PFSK-1 (cell line): ENCODE results near the gene KCNK17.

ENCODE experiments used
- FOXP2 ChIP-seq: optimal IDR thresholded peaks from 2 replicates; pipeline ENCODE3; 2011; ENCODE audit warnings: borderline replicate concordance, control low read depth, inconsistent platforms; ENCODE audit not compliant: insufficient read depth; ENCODE audit errors: extremely low read length, extremely low read depth
- POLR2AphosphoS5 ChIP-seq: IDR thresholded peaks from 2 replicates; pipeline ENCODE4 v1.6.1; 2012; ENCODE audit warnings: low read depth, mild to moderate bottlenecking, control low read depth, low read length, moderate library complexity
- SIN3A ChIP-seq: IDR thresholded peaks from 2 replicates; pipeline ENCODE4 v1.6.1; 2012; ENCODE audit warnings: mild to moderate bottlenecking, low read length, moderate library complexity, borderline replicate concordance; ENCODE audit not compliant: insufficient read depth
- TAF1 ChIP-seq: IDR thresholded peaks from 2 replicates; pipeline ENCODE4 v1.6.1; 2012; ENCODE audit warnings: low read length, control low read depth, borderline replicate concordance; ENCODE audit not compliant: insufficient read depth
- TF ChIP-seq, protein P1 (sequence below), 2 experiments: IDR thresholded peaks; 2 replicates each; pipeline versions ENCODE4 v1.6.1 to v1.8.0; 2011 to 2012; ENCODE audit warnings: low read depth in 2 of 2, low read length in 2 of 2, control low read depth in 1 of 2, inconsistent platforms in 1 of 2, mild to moderate bottlenecking in 1 of 2, moderate library complexity in 1 of 2; ENCODE audit not compliant: insufficient read depth in 1 of 2

Gene KCNK17

DNA sequence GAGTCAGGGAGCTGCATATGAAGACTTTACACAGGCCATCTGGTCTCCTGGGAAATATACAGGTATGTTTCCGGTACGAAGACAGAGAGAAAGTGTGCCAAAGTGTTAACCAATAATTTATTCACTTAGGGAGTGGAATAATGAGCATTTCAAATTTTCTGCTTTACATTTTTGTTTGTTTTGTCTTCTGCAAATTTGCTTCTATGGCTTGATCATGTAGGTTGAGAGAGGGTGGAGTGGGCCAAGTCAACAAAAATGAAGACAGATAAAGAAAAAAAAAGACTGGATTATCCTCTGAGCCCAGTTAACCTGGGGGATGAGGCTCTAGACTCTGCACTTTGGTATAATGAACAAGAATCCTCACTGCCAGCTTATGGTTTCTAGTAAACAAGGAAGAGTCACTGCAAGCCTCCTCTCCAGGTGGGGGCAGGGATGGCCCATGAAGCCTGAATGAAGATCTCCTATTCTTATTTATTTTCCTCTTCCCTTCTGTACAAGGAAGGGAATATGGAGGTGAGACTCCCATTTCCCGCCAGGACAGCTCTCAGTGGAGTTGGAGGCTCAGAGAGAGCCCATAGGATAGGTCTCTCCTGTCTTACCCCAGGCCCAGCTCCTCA, 37.7 kb downstream of the KCNK17 start:
- no peak for TF ChIP-seq FOXP2
- TF ChIP-seq, protein P1, sequence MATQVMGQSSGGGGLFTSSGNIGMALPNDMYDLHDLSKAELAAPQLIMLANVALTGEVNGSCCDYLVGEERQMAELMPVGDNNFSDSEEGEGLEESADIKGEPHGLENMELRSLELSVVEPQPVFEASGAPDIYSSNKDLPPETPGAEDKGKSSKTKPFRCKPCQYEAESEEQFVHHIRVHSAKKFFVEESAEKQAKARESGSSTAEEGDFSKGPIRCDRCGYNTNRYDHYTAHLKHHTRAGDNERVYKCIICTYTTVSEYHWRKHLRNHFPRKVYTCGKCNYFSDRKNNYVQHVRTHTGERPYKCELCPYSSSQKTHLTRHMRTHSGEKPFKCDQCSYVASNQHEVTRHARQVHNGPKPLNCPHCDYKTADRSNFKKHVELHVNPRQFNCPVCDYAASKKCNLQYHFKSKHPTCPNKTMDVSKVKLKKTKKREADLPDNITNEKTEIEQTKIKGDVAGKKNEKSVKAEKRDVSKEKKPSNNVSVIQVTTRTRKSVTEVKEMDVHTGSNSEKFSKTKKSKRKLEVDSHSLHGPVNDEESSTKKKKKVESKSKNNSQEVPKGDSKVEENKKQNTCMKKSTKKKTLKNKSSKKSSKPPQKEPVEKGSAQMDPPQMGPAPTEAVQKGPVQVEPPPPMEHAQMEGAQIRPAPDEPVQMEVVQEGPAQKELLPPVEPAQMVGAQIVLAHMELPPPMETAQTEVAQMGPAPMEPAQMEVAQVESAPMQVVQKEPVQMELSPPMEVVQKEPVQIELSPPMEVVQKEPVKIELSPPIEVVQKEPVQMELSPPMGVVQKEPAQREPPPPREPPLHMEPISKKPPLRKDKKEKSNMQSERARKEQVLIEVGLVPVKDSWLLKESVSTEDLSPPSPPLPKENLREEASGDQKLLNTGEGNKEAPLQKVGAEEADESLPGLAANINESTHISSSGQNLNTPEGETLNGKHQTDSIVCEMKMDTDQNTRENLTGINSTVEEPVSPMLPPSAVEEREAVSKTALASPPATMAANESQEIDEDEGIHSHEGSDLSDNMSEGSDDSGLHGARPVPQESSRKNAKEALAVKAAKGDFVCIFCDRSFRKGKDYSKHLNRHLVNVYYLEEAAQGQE (IDR thresholded peaks at IDR 0.05; ENCODE audit: insufficient read depth in 1 of 2, low read depth in 2 of 2, low read length in 2 of 2) = no peak
- TF ChIP-seq POLR2AphosphoS5 = no peak
- no peak for TF ChIP-seq TAF1
- no peak for TF ChIP-seq SIN3A

DNA sequence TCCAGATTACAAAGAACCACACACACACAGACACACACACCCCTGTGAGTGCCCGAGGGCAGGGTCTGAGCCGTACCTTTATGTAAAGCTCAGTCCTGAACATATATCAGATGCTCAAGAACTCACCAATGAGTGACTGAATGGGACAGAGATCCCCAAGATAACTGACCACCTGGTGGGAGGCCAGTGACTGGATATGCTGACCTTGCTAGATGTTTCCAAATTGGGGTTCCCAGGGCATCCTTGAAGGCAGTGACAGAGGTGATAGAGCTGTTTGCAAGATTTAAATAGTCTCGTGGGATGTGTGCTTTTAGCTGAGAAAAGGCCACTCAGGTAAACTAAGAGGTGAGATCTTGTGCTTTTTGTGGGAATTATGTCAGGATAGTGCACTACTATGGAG, 39.3 kb downstream of the KCNK17 start:
- no peak for TF ChIP-seq FOXP2
- no peak for TF ChIP-seq TAF1
- TF ChIP-seq, protein P1 (IDR thresholded peaks at IDR 0.05; ENCODE audit: insufficient read depth in 1 of 2, low read depth in 2 of 2, low read length in 2 of 2) = no peak
- TF ChIP-seq POLR2AphosphoS5 = no peak
- no peak for TF ChIP-seq SIN3A

DNA sequence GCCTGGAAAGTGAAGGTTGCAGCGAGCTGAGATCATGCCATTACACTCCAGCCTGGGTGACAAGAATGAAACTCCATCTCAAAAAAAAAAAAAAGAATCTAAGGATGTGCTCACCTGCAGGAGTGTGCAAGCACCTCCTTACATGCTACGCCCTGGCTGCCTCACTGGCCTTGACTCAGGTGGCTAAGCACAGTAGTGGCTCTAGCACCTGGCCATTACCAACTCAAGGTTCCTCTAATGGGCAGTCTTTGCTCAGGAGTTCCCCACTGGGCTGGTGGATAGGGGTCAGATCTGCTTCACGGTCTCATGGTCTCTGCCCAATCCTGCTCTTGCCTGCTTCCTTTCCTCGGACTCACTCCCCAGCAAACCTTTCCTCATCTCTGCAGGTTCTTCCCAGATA, 39.7 kb downstream of the KCNK17 start:
- no peak for TF ChIP-seq TAF1
- TF ChIP-seq, protein P1 (IDR thresholded peaks at IDR 0.05; ENCODE audit: insufficient read depth in 1 of 2, low read depth in 2 of 2, low read length in 2 of 2) = no peak
- TF ChIP-seq POLR2AphosphoS5 = no peak
- no peak for TF ChIP-seq SIN3A
- no peak for TF ChIP-seq FOXP2

DNA sequence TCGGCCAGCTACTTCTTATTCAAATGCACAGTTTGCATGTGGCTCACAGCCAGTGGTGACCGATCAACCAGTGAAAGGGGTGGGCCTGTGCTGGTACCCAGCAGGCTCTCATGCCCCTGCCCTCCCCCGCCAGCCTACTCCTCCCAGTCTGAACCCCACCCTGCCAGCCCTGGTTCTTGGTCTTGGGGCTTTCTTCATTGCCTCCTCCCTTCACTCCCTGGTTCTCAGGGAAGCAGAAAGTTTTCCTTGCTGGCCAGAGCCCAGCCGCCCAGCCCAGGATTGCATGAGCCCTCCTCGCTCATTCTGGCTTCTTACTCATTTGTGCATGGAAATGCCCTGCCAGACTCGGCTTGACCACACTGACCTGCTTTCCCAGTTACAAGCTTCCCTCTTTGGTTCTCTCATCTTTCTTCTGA, 40.8 kb downstream of the KCNK17 start:
- TF ChIP-seq, protein P1 (IDR thresholded peaks at IDR 0.05; ENCODE audit: insufficient read depth in 1 of 2, low read depth in 2 of 2, low read length in 2 of 2) = no peak
- TF ChIP-seq FOXP2 (no peak), TAF1 (no peak), SIN3A (no peak), POLR2AphosphoS5 (no peak)

DNA sequence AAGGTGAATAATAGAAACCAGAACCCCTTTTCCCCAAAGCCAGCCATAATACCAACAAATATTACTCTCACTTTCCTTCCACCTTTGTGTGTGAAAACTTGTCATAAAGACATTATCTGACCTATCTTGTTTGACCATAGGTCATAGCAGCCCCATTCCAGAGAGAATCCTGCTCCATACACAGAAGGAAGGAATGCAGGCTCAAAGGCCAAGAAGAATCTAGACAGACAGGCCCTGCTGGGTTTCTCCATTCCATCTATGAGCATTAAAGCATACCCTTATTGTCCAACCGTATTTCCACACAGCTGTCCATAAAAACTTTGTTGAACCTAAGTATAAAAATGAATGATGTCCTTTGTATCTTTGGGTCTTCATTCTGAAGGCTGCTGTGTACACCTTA, 44.3 kb downstream of the KCNK17 start:
- no peak for TF ChIP-seq SIN3A
- TF ChIP-seq TAF1 = no peak
- no peak for TF ChIP-seq POLR2AphosphoS5
- TF ChIP-seq, protein P1 (IDR thresholded peaks at IDR 0.05; ENCODE audit: insufficient read depth in 1 of 2, low read depth in 2 of 2, low read length in 2 of 2) = no peak
- TF ChIP-seq FOXP2 = no peak
